Sigmoid colon (tissue), 7 donors: ENCODE data around the gene NT5C1B. TPM values are rescaled to one million over a fixed set of nuclear protein-coding genes. Genes with fewer than 3 reads are reported as not detected.

Experiments
- DNase-seq: peaks from one replicate; pipeline ENCODE4 v3.0.0-alpha.2; 2019
- H3K27ac ChIP-seq, 4 donors: fragments of 200-600 bp; sonication (generic); one replicate each; pipeline ENCODE4 v1.5.1; 2016 to 2019; ENCODE audit warnings: mild to moderate bottlenecking in 1 of 4
- H3K27me3 ChIP-seq, 3 donors: fragments of 200-600 bp; sonication (generic); one replicate each; pipeline ENCODE4 v1.5.1; 2019; ENCODE audit warnings: mild to moderate bottlenecking in 1 of 3
- H3K36me3 ChIP-seq, 4 donors: fragments of 200-600 bp; sonication (generic); one replicate each; pipeline ENCODE4 v1.5.1; 2016 to 2019
- H3K4me1 ChIP-seq, 4 donors: fragments of 200-600 bp; sonication (generic); one replicate each; pipeline ENCODE4 v1.5.1; 2017 to 2019
- H3K4me3 ChIP-seq, 4 donors: fragments of 200-600 bp; sonication (generic); one replicate each; pipeline ENCODE4 v1.5.1; 2017 to 2019; ENCODE audit warnings: mild to moderate bottlenecking in 2 of 4, moderate library complexity in 1 of 4
- H3K9me3 ChIP-seq, 4 donors: fragments of 200-600 bp in 3 of 4; sonication (generic) in 3 of 4; one replicate each; pipeline versions ENCODE4 v1.5.1 to v1.6.1; 2013 to 2019
- CTCF ChIP-seq, 4 experiments: fragments of 450-650 bp in 3 of 4; fragments of 200-600 bp in 1 of 4; IDR thresholded peaks; one replicate each; pipeline ENCODE4 v1.5.1; 2016 to 2019; ENCODE audit warnings: antibody characterized with exemption in 4 of 4, mild to moderate bottlenecking in 3 of 4, moderate library complexity in 2 of 4
- EP300 ChIP-seq, 4 donors: sonication (generic); formaldehyde crosslinking; IDR thresholded peaks; one replicate each; pipeline ENCODE4 v1.6.1; 2017; ENCODE audit warnings: antibody characterized with exemption in 4 of 4
- POLR2A ChIP-seq, 2 donors: fragments of 450-650 bp; IDR thresholded peaks; one replicate each; pipeline ENCODE4 v1.6.1; 2016; ENCODE audit warnings: antibody characterized with exemption in 2 of 2, mild to moderate bottlenecking in 2 of 2, moderate library complexity in 2 of 2
- POLR2AphosphoS5 ChIP-seq, 4 donors: sonication (generic); formaldehyde crosslinking; IDR thresholded peaks; one replicate each; pipeline ENCODE4 v1.6.1; 2017; ENCODE audit warnings: antibody characterized with exemption in 4 of 4
- WGBS, 2 donors: extraction: QIAGEN DNeasy Blood & Tissue Kit; methylation state at CpG; one replicate each; pipeline ENCODE4 v1.1.7; 2013; 5-methylcytosine and 5-hydroxymethylcytosine counted together
- intact Hi-C: fragments of 100-400 bp; cut with DNase I; formaldehyde crosslinking; loops from one replicate; pipeline ENCODE4 v1.15.1; 2023
- polyA plus RNA-seq, 3 donors: library from polyadenylated mRNA; stranded (reverse); fragments of 200-250 nt; gene quantifications; one replicate each; pipeline ENCODE4 v1.2.3, GENCODE V29; 2013
- total RNA-seq, 4 donors: library from RNA; depleted of rRNA; stranded (reverse); fragments of >200 nt; gene quantifications; one replicate each; pipeline ENCODE4 v1.1.0, GENCODE V29; 2016
- donor health status: healthy with polysubstance abuse.
- donor health status: Bipolar disorder and iron deficiency.
- donor health status: healthy.

Gene NT5C1B
- total and polyA plus RNA-seq, 7 donors = not detected

GRCh38 chr2:18630101-18630500, 40.7 kb upstream of the NT5C1B start:
- Histone ChIP-seq H3K36me3 (no peaks in the 10 kb centered on the region), H3K4me3 (no peak overlapping the region), H3K4me1 (no peaks in the 10 kb centered on the region), H3K9me3 (peaks cover 0 to 4% (median 3%) of the 10 kb centered on the region in 4 donors), H3K27ac (no peak overlapping the region), H3K27me3 (no peaks in the 10 kb centered on the region)
- TF ChIP-seq POLR2AphosphoS5 (IDR thresholded peaks at IDR 0.05) (no peak), POLR2A (IDR thresholded peaks at IDR 0.05) (no peak), CTCF (IDR thresholded peaks at IDR 0.05) (no peak), EP300 (IDR thresholded peaks at IDR 0.05) (no peak)
- no peak for DNase-seq
- intact Hi-C loops = no loop called here

- H3K4me1 ChIP-seq = no peaks in the 10 kb centered on the region
- H3K27me3 ChIP-seq = no peaks in the 10 kb centered on the region
- WGBS, 2 donors = 78 to 85% methylated on average over 2 of the region's 2 CpGs
- TF ChIP-seq POLR2A (IDR thresholded peaks at IDR 0.05) (no peak), POLR2AphosphoS5 (IDR thresholded peaks at IDR 0.05) (peak in 1 of 4 donors; percentile 18)
- H3K4me3 ChIP-seq = no peak overlapping the region
- intact Hi-C loops = no loop called here
- no peak overlapping the region for H3K27ac ChIP-seq
- DNase-seq = no peak
- H3K9me3 ChIP-seq = no peaks in the 10 kb centered on the region
- H3K36me3 ChIP-seq = no peaks in the 10 kb centered on the region
Measured at GRCh38 chr2:18626958-18627650, 37.7 kb upstream of the NT5C1B start.

GRCh38 chr2:18626256-18626668, 36.9 kb upstream of the NT5C1B start:
- DNase-seq = no peak
- peak overlapping the region in 1 of 4 donors; percentile 8 for H3K27ac ChIP-seq
- 84 to 88% methylated on average over 2 of the region's 2 CpGs for WGBS, 2 donors
- H3K4me3 ChIP-seq = no peak overlapping the region
- no peaks in the 10 kb centered on the region for H3K9me3 ChIP-seq
- no peaks in the 10 kb centered on the region for H3K27me3 ChIP-seq
- peak in 1 of 4 donors; percentile 14 for TF ChIP-seq POLR2AphosphoS5 (IDR thresholded peaks at IDR 0.05)
- TF ChIP-seq CTCF (IDR thresholded peaks at IDR 0.05) = no peak
- TF ChIP-seq POLR2A (IDR thresholded peaks at IDR 0.05) = no peak
- no peak for TF ChIP-seq EP300 (IDR thresholded peaks at IDR 0.05)
- H3K36me3 ChIP-seq = no peaks in the 10 kb centered on the region
- no peaks in the 10 kb centered on the region for H3K4me1 ChIP-seq
- intact Hi-C loops = no loop called here

GRCh38 chr2:18625563-18625962, 36.2 kb upstream of the NT5C1B start:
- intact Hi-C loops = no loop called here
- H3K9me3 ChIP-seq = no peaks in the 10 kb centered on the region
- no peak for TF ChIP-seq EP300 (IDR thresholded peaks at IDR 0.05)
- no peak for TF ChIP-seq POLR2A (IDR thresholded peaks at IDR 0.05)
- TF ChIP-seq CTCF (IDR thresholded peaks at IDR 0.05) = no peak
- no peak for TF ChIP-seq POLR2AphosphoS5 (IDR thresholded peaks at IDR 0.05)
- H3K27ac ChIP-seq = peak overlapping the region in 1 of 4 donors; percentile 8
- no peaks in the 10 kb centered on the region for H3K27me3 ChIP-seq
- no peak for DNase-seq
- H3K36me3 ChIP-seq = no peaks in the 10 kb centered on the region
- H3K4me3 ChIP-seq = no peak overlapping the region
- WGBS, 2 donors = 86 to 88% methylated on average over 3 of the region's 3 CpGs
- H3K4me1 ChIP-seq = no peaks in the 10 kb centered on the region

- Histone ChIP-seq H3K27me3 (no peaks in the 10 kb centered on the region), H3K27ac (no peak overlapping the region), H3K4me1 (no peaks in the 10 kb centered on the region), H3K4me3 (no peak overlapping the region), H3K36me3 (no peaks in the 10 kb centered on the region), H3K9me3 (no peaks in the 10 kb centered on the region)
- DNase-seq = no peak
- intact Hi-C loops = no loop called here
- TF ChIP-seq EP300 (IDR thresholded peaks at IDR 0.05) = no peak
- no peak for TF ChIP-seq CTCF (IDR thresholded peaks at IDR 0.05)
Measured at GRCh38 chr2:18623782-18624181, 34.4 kb upstream of the NT5C1B start.
